ENCODE data around the gene RHOH.

- TF ChIP-seq, protein P1, sequence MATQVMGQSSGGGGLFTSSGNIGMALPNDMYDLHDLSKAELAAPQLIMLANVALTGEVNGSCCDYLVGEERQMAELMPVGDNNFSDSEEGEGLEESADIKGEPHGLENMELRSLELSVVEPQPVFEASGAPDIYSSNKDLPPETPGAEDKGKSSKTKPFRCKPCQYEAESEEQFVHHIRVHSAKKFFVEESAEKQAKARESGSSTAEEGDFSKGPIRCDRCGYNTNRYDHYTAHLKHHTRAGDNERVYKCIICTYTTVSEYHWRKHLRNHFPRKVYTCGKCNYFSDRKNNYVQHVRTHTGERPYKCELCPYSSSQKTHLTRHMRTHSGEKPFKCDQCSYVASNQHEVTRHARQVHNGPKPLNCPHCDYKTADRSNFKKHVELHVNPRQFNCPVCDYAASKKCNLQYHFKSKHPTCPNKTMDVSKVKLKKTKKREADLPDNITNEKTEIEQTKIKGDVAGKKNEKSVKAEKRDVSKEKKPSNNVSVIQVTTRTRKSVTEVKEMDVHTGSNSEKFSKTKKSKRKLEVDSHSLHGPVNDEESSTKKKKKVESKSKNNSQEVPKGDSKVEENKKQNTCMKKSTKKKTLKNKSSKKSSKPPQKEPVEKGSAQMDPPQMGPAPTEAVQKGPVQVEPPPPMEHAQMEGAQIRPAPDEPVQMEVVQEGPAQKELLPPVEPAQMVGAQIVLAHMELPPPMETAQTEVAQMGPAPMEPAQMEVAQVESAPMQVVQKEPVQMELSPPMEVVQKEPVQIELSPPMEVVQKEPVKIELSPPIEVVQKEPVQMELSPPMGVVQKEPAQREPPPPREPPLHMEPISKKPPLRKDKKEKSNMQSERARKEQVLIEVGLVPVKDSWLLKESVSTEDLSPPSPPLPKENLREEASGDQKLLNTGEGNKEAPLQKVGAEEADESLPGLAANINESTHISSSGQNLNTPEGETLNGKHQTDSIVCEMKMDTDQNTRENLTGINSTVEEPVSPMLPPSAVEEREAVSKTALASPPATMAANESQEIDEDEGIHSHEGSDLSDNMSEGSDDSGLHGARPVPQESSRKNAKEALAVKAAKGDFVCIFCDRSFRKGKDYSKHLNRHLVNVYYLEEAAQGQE (IDR thresholded peaks at IDR 0.05; ENCODE audit: borderline replicate concordance): no peak
- TF ChIP-seq, protein P1 (CRISPR knock-in tag; IDR thresholded peaks at IDR 0.05; ENCODE audit: low read depth): no peak
- TF ChIP-seq ZFP91 (CRISPR knock-in tag; IDR thresholded peaks at IDR 0.05): no peak
- TF ChIP-seq TSC22D4 (tag; IDR thresholded peaks at IDR 0.05): no peak
- TF ChIP-seq, protein P2, sequence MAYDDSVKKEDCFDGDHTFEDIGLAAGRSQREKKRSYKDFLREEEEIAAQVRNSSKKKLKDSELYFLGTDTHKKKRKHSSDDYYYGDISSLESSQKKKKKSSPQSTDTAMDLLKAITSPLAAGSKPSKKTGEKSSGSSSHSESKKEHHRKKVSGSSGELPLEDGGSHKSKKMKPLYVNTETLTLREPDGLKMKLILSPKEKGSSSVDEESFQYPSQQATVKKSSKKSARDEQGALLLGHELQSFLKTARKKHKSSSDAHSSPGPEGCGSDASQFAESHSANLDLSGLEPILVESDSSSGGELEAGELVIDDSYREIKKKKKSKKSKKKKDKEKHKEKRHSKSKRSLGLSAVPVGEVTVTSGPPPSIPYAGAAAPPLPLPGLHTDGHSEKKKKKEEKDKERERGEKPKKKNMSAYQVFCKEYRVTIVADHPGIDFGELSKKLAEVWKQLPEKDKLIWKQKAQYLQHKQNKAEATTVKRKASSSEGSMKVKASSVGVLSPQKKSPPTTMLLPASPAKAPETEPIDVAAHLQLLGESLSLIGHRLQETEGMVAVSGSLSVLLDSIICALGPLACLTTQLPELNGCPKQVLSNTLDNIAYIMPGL (CRISPR knock-in tag; IDR thresholded peaks at IDR 0.05): no peak
- TF ChIP-seq, protein P3, sequence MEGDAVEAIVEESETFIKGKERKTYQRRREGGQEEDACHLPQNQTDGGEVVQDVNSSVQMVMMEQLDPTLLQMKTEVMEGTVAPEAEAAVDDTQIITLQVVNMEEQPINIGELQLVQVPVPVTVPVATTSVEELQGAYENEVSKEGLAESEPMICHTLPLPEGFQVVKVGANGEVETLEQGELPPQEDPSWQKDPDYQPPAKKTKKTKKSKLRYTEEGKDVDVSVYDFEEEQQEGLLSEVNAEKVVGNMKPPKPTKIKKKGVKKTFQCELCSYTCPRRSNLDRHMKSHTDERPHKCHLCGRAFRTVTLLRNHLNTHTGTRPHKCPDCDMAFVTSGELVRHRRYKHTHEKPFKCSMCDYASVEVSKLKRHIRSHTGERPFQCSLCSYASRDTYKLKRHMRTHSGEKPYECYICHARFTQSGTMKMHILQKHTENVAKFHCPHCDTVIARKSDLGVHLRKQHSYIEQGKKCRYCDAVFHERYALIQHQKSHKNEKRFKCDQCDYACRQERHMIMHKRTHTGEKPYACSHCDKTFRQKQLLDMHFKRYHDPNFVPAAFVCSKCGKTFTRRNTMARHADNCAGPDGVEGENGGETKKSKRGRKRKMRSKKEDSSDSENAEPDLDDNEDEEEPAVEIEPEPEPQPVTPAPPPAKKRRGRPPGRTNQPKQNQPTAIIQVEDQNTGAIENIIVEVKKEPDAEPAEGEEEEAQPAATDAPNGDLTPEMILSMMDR (IDR thresholded peaks at IDR 0.05 in 2 of 3, conservative IDR thresholded peaks at IDR 0.05 in 1 of 3; ENCODE audit: insufficient read depth in 2 of 3, low read depth in 1 of 3, low read length in 3 of 3): no peak
- TF ChIP-seq ZNF785 (CRISPR knock-in tag; IDR thresholded peaks at IDR 0.05): no peak
- no peak for TF ChIP-seq CHD2 (IDR thresholded peaks at IDR 0.05; ENCODE audit: low read depth, low read length)
- TF ChIP-seq IRF1 (CRISPR knock-in tag; IDR thresholded peaks at IDR 0.05; ENCODE audit: borderline replicate concordance): no peak
These were observed 67.7 kb downstream of the RHOH start for GRCh38 chr4:40264497-40264896.

Measured in K562 (cell line).